H1 (cell line): Measurements from ENCODE around the gene AHDC1. TPM values are rescaled to one million over a fixed set of nuclear protein-coding genes. Genes with fewer than 3 reads are reported as not detected.

Experiments
- BCL11A ChIP-seq, 2 experiments: IDR thresholded peaks; one replicate each; pipeline ENCODE4 v1.6.1; 2011; ENCODE audit warnings: low read depth in 2 of 2, low read length in 2 of 2, mild to moderate bottlenecking in 2 of 2
- EGR1 ChIP-seq: IDR thresholded peaks from 2 replicates; pipeline ENCODE4 v1.6.1; 2011; ENCODE audit warnings: low read depth, low read length, borderline replicate concordance
- MAX ChIP-seq: IDR thresholded peaks from 2 replicates; pipeline ENCODE4 v1.6.1; 2012; ENCODE audit warnings: inconsistent platforms
- SIN3A ChIP-seq, 2 experiments: IDR thresholded peaks in 1 of 2; conservative IDR thresholded peaks in 1 of 2; 2 replicates each; pipeline ENCODE4 v1.6.1; 2011 to 2012; ENCODE audit warnings: low read length in 2 of 2, improper control_type of control experiment in 1 of 2, low read depth in 1 of 2, mild to moderate bottlenecking in 1 of 2
- polyA plus RNA-seq, 7 experiments: library from polyadenylated mRNA; depleted of rRNA in 3 of 7; stranded (reverse) in 5 of 7; unstranded in 2 of 7; fragments of >200 nt in 5 of 7; fragments of 200-250 nt in 2 of 7; gene quantifications; 1 replicate in 5 of 7; 2 replicates in 1 of 7; 4 replicates in 1 of 7; pipeline versions ENCODE4 v1.2.1 to v1.2.3, GENCODE V29; 2011 to 2013; ENCODE audit warnings: missing spikeins in 2 of 7, mixed read lengths in 2 of 7
- total RNA-seq: library from RNA; stranded (reverse); fragmentation: NEBNext Ultra II Directional; extraction: Animal tissue kit (Norgen Biotek cat#: 25700); gene quantifications from 2 replicates; pipeline ENCODE4 v1.2.1, GENCODE V29; 2021

AHDC1 gene
- total and polyA plus RNA-seq, 2 of the 8 experiments (the other 6 are each of a cell fraction or from before 2014, with no cell fraction given): 4.4 to 35.1 TPM

- no peak for TF ChIP-seq MAX
- TF ChIP-seq EGR1: no peak
- no peak for TF ChIP-seq BCL11A (IDR thresholded peaks at IDR 0.05; ENCODE audit: low read depth in 2 of 2, low read length in 2 of 2)
- TF ChIP-seq SIN3A (conservative IDR thresholded peaks at IDR 0.05 in 1 of 2, IDR thresholded peaks at IDR 0.05 in 1 of 2; ENCODE audit: low read depth in 1 of 2, low read length in 2 of 2): no peak
These were observed 20.7 kb upstream of the AHDC1 start (continued) for GRCh38 chr1:27624467-27625178.
